ENCODE data around the gene CLN3.

DNA sequence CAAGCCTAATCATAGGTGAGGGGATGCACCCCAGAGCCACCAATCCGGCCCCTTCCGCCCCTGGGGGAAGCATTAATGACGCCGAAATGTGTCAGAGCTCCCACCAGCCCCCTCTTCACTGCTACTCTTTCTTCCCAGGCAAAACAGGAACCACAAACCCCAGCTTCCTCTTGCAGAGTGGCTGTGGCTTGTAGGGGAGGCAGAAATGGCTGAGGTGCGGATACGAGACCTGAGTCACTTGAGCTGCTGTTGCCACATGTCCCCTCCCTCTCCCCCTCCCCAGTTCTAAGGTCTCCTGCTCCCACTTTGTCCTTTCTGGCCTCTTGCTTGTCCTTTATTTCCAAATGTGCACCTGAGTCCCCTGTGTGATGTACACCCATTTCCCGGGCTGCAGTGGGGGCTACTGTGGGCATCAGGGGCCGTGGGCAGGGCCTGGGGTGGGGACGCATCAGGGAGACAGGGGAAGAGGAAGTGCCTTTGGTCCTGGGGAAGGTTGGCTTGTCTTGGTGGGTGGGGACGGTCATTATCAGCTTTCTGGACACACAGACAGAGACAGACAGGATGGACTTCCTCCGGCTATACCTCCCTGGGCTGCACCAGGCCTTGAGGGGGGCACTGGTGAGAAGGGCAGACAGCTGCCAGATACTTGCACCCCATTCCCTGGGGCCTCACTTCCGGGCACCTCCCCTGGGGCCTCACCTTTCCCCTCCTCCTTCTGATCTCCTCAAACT is 2.4 kb upstream of the CLN3 start, which contains the start of gene APOBR:
- TF ChIP-seq EZH2 (IDR thresholded peaks at IDR 0.05; ENCODE audit: borderline replicate concordance, low read depth, low read length, poor library complexity, severe bottlenecking), result no peak
- TF ChIP-seq, protein P1, sequence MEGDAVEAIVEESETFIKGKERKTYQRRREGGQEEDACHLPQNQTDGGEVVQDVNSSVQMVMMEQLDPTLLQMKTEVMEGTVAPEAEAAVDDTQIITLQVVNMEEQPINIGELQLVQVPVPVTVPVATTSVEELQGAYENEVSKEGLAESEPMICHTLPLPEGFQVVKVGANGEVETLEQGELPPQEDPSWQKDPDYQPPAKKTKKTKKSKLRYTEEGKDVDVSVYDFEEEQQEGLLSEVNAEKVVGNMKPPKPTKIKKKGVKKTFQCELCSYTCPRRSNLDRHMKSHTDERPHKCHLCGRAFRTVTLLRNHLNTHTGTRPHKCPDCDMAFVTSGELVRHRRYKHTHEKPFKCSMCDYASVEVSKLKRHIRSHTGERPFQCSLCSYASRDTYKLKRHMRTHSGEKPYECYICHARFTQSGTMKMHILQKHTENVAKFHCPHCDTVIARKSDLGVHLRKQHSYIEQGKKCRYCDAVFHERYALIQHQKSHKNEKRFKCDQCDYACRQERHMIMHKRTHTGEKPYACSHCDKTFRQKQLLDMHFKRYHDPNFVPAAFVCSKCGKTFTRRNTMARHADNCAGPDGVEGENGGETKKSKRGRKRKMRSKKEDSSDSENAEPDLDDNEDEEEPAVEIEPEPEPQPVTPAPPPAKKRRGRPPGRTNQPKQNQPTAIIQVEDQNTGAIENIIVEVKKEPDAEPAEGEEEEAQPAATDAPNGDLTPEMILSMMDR (conservative IDR thresholded peaks at IDR 0.05; ENCODE audit: low read depth, low read length), result no peak

Data from A673 (cell line).